Heart left ventricle (tissue), 16 donors: ENCODE results near the gene TNFRSF18. TPM values are rescaled to one million over a fixed set of nuclear protein-coding genes. Genes with fewer than 3 reads are reported as not detected.

Source experiments
- ATAC-seq, 4 donors: fragments of 200-7000 bp; cut with Tn5 transposase; one replicate each; pipeline ENCODE4 v1.9.1; 2020 to 2022; ENCODE audit warnings: moderate library complexity in 4 of 4, mild to moderate bottlenecking in 3 of 4, moderate number of reproducible peaks in 1 of 4
- DNase-seq, 5 donors: peaks; one replicate each; pipeline ENCODE4 v3.0.0-alpha.2; 2020
- H3K27ac ChIP-seq, 12 donors: fragments of 200-600 bp; sonication (generic) in 4 of 12; one replicate each; pipeline versions ENCODE4 v1.5.0 to v1.8.0; 2016 to 2022; ENCODE audit warnings: mild to moderate bottlenecking in 2 of 12
- H3K27me3 ChIP-seq, 9 donors: fragments of 200-600 bp; sonication (generic) in 2 of 9; one replicate each; pipeline versions ENCODE4 v1.5.1 to v1.8.0; 2016 to 2022; ENCODE audit warnings: mild to moderate bottlenecking in 3 of 9
- H3K36me3 ChIP-seq, 9 donors: fragments of 200-600 bp; sonication (generic) in 2 of 9; one replicate each; pipeline versions ENCODE4 v1.5.0 to v1.8.0; 2018 to 2022; ENCODE audit warnings: mild to moderate bottlenecking in 2 of 9
- H3K4me1 ChIP-seq, 12 donors: fragments of 200-600 bp; sonication (generic) in 4 of 12; one replicate each; pipeline versions ENCODE4 v1.5.0 to v1.8.0; 2016 to 2022; ENCODE audit warnings: mild to moderate bottlenecking in 3 of 12
- H3K4me3 ChIP-seq, 12 donors: fragments of 200-600 bp; sonication (generic) in 4 of 12; one replicate each; pipeline versions ENCODE4 v1.5.0 to v1.8.0; 2017 to 2022; ENCODE audit warnings: mild to moderate bottlenecking in 9 of 12, moderate library complexity in 4 of 12
- H3K9me3 ChIP-seq, 12 donors: fragments of 200-600 bp; sonication (generic) in 4 of 12; one replicate each; pipeline versions ENCODE4 v1.5.0 to v1.8.0; 2016 to 2022; ENCODE audit warnings: mild to moderate bottlenecking in 1 of 12
- POLR2A ChIP-seq, 2 donors: fragments of 450-650 bp; IDR thresholded peaks; one replicate each; pipeline ENCODE4 v1.6.1; 2017; ENCODE audit warnings: antibody characterized with exemption in 2 of 2, mild to moderate bottlenecking in 2 of 2, moderate library complexity in 2 of 2
- WGBS, 4 donors: extraction: QIAGEN DNeasy Blood & Tissue Kit in 2 of 4; methylation state at CpG; one replicate each; pipeline versions ENCODE4 v1.1.5 to v1.1.7; 2013 to 2018; 5-methylcytosine and 5-hydroxymethylcytosine counted together
- intact Hi-C, 10 donors: fragments of 100-400 bp; cut with DNase I; formaldehyde crosslinking; loops; one replicate each; pipeline versions ENCODE4 v1.11.1 to v1.14.2; 2022
- long read RNA-seq, 3 donors: library from polyadenylated mRNA; unstranded; transcript quantifications; one replicate each; pipeline ENCODE4 v2.0.0, GENCODE V29; 2020 to 2021
- polyA plus RNA-seq, 2 donors: library from polyadenylated mRNA; stranded (reverse); fragments of 200-250 nt; gene quantifications; one replicate each; pipeline ENCODE4 v1.2.3, GENCODE V29; 2013
- total RNA-seq, 9 donors: library from RNA; depleted of rRNA in 2 of 9; stranded (reverse); fragments of >200 nt in 2 of 9; fragmentation: NEBNext Ultra II Directional in 3 of 9; extraction: Animal tissue kit (Norgen Biotek cat#: 25700) in 3 of 9; gene quantifications; one replicate each; pipeline versions ENCODE4 v1.1.0 to v1.2.4, GENCODE V29; 2016 to 2023
- TF ChIP-seq, protein P1 (sequence below), 12 donors: fragments of 200-600 bp; sonication (generic) in 4 of 12; IDR thresholded peaks; one replicate each; pipeline versions ENCODE4 v1.5.0 to v1.8.0; 2018 to 2022; ENCODE audit warnings: antibody characterized with exemption in 12 of 12, mild to moderate bottlenecking in 5 of 12
- donor health status: ischemic (EF 13 %, LVEDD 7.1; RV severe dilation, severe dysfunction).
- donor health status: healthy with polysubstance abuse.
- donor health status: DM: no; HTN: yes; CAD: no.
- donor health status: DM: no; HTN: no; CAD: no.
- donor health status: ischemic (EF 25% LVEDD 6.9; RV normal size, moderate dysfunction).
- donor health status: ischemic (EF 25% LVEDD 5.7; RV mildly dilated, moderate dysfunction).
- donor health status: healthy.
- donor health status: DM: yes; HTN: yes; CAD: no.
- donor health status: ischemic (EF 35%, LVEDD 5.7; RV mildly dilated, moderate dysfunction).
- donor health status: nonischemic (EF 11% LVEDD 7.7; RV severe dilation, severe dysfunction).
- donor health status: DM: yes; HTN: yes; CAD: no.
- donor health status: PGD.
- donor health status: ischemic (EF 29% LVEDD 5.4; RV normal size, mild dysfunction).
- donor health status: nonischemic (EF 23%, LVEDD 6.1; RV moderate dilation, normal function).

Gene TNFRSF18, protein sequence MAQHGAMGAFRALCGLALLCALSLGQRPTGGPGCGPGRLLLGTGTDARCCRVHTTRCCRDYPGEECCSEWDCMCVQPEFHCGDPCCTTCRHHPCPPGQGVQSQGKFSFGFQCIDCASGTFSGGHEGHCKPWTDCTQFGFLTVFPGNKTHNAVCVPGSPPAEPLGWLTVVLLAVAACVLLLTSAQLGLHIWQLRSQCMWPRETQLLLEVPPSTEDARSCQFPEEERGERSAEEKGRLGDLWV
- total RNA-seq, result under 1 TPM in 2 of 9 donors, not detected in 7; 0.77 to 0.93 TPM
- polyA plus RNA-seq, result under 1 TPM in 1 of 2 donors, not detected in 1; 0.24 TPM
- long read RNA-seq, donor 1, result 0 reads
- long read RNA-seq, donor 2, result 0 reads
- long read RNA-seq, donor 3, result 0 reads

DNA sequence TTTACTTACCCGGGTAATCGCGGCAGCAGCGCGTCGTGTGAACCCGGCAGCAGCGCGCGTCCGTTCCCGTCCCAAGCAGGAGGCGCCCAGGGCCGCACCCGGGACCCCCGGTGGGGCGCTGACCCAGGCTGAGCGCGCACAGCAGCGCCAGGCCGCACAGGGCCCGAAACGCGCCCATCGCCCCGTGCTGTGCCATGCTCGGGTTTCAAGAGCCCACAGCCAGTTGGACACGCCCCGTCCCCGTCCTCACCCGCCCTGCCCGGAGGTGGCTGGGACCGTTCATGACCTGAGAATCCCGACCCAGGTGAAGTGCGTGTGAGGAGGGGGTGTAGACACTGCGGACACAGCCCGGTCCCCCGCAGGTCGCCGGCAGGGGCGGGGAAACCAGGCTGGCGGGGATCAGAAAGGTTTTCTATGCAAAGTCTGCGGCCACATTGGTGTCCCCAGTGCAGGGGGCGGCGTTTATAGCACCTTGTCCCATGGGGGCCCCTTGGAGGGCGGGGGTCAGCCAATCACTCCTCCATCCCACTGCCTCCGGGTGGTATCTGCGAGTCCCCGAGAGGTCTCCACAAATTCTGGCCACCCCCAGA lies at the start of gene TNFRSF18:
Gene TNFRSF18, minus strand, starts transcription at position 217 of the 590 bp plus-strand sequence. Its CDS starts 21 bp downstream, at position 196.
- Histone ChIP-seq H3K27me3 (peaks cover 8 to 50% (median 21%) of the 10 kb centered on the region in 9 donors), H3K4me3 (peak within 1 kb of the TSS in 10 of 12 donors; percentile 11 to 49 (median 32)), H3K9me3 (no peaks in the 10 kb centered on the region), H3K36me3 (no peaks in the 10 kb centered on the region), H3K4me1 (peaks cover 0 to 36% (median 15%) of the 10 kb centered on the region in 12 donors), H3K27ac (no peak within 1 kb of the TSS)
- WGBS, 4 donors, result 1 to 12% (median 6%) methylated on average over 26 to 49 of the region's 49 CpGs
- ATAC-seq (peak in 1 of 4 donors; percentile 20), DNase-seq (peak in 4 of 5 donors; percentile 9 to 64 (median 31))
- intact Hi-C loops, result no loop called here
- TF ChIP-seq, protein P1, sequence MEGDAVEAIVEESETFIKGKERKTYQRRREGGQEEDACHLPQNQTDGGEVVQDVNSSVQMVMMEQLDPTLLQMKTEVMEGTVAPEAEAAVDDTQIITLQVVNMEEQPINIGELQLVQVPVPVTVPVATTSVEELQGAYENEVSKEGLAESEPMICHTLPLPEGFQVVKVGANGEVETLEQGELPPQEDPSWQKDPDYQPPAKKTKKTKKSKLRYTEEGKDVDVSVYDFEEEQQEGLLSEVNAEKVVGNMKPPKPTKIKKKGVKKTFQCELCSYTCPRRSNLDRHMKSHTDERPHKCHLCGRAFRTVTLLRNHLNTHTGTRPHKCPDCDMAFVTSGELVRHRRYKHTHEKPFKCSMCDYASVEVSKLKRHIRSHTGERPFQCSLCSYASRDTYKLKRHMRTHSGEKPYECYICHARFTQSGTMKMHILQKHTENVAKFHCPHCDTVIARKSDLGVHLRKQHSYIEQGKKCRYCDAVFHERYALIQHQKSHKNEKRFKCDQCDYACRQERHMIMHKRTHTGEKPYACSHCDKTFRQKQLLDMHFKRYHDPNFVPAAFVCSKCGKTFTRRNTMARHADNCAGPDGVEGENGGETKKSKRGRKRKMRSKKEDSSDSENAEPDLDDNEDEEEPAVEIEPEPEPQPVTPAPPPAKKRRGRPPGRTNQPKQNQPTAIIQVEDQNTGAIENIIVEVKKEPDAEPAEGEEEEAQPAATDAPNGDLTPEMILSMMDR (IDR thresholded peaks at IDR 0.05), result no peak
- no peak for TF ChIP-seq POLR2A (IDR thresholded peaks at IDR 0.05)

GRCh38 chr1:1255611-1256010 lies 49.2 kb upstream of the TNFRSF18 start:
- H3K4me3 ChIP-seq, result no peak overlapping the region
- no peak for DNase-seq
- peaks cover 0 to 70% (median 57%) of the 10 kb centered on the region in 9 donors for H3K36me3 ChIP-seq
- H3K9me3 ChIP-seq, result no peaks in the 10 kb centered on the region
- no peaks in the 10 kb centered on the region for H3K27me3 ChIP-seq
- peaks cover 0 to 20% (median 4%) of the 10 kb centered on the region in 12 donors for H3K4me1 ChIP-seq
- WGBS, 4 donors, result 91 to 92% (median 91%) methylated on average over 5 to 10 of the region's 10 CpGs
- no peak overlapping the region for H3K27ac ChIP-seq
- no peak for ATAC-seq
- TF ChIP-seq, protein P1 (IDR thresholded peaks at IDR 0.05), result no peak
- TF ChIP-seq POLR2A (IDR thresholded peaks at IDR 0.05), result no peak
- intact Hi-C loops, result no loop called here

GRCh38 chr1:1255078-1255477 lies 48.7 kb upstream of the TNFRSF18 start:
- peaks cover 0 to 67% (median 54%) of the 10 kb centered on the region in 9 donors for H3K36me3 ChIP-seq

More at GRCh38 chr1:1255078-1255477, 48.7 kb upstream of the TNFRSF18 start:
- peak in 1 of 5 donors; percentile 49 for DNase-seq
- 93 to 97% (median 95%) methylated on average over 25 to 26 of the region's 26 CpGs for WGBS, 4 donors
- H3K27me3 ChIP-seq, result no peaks in the 10 kb centered on the region
- peaks cover 0 to 15% (median 3%) of the 10 kb centered on the region in 12 donors for H3K4me1 ChIP-seq
- no peaks in the 10 kb centered on the region for H3K9me3 ChIP-seq
- no peak overlapping the region for H3K27ac ChIP-seq
- intact Hi-C loops, result no loop called here
- ATAC-seq, result no peak
- TF ChIP-seq POLR2A (IDR thresholded peaks at IDR 0.05), result no peak
- TF ChIP-seq, protein P1 (IDR thresholded peaks at IDR 0.05), result no peak
- no peak overlapping the region for H3K4me3 ChIP-seq
